ENCODE data around the gene PARN. TPM values are rescaled to one million over a fixed set of nuclear protein-coding genes. Genes with fewer than 3 reads are reported as not detected.
"Not testable (repeated sequence)": the region's sequence is repeated elsewhere in the genome, so short reads cannot be mapped to it uniquely, and the experiment has no call there.

Gene PARN
- total and polyA plus RNA-seq, 2 donors (not counting 1 experiment from before 2014, with no cell fraction given) = 26.7 to 32.9 TPM

DNA sequence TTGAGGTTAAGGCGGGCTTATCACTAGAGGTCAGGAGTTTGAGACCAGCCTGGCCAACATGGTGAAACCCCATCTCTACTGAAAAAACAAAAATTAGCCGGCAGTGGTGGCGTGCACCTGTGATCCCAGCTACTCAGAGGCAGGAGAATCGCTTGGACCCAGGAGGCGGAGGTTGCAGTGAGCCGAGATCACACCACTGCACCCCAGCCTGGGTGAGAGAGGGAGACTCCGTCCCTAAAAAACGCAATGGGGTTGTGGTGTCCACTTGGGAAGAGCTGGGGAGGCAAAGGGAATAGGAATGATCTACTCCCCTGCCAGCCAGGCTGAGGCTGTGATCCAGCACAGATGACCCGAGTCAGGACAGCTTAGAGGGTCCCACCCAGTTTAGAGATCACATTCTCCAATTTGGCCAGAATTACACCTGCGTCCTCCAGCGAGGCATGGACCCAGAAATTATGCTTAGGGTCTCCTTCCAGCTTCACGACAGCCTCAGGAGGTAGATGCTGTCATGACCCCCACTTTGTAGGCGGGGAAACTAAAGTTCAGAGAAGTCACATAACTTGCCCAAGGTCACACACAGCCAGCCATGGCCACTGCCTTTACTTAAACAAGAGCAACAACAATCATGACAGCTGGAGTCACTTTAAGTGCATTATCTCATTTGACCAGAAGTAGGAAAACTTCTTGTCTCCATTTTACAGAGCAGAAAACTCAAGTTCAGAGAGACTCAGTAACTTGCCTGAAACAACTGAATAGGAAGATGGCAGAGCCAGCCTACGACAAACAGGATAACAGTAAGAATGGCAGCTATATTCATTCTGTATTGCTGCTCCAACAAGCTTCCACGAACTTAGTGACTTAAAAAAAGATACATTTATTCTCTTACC lies 227.7 kb downstream of the PARN start:
- H3K27ac ChIP-seq (ENCODE audit: insufficient read depth, low read length); H4K20me1 ChIP-seq (ENCODE audit: control insufficient read depth, extremely low read depth, insufficient read depth, low read length); DNase-seq (ENCODE audit: low read depth in 2 of 2); H3K27me3 ChIP-seq (ENCODE audit: control insufficient read depth, insufficient read depth, low read length); H3K4me3 ChIP-seq (replicated peaks in 1 of 4; ENCODE audit: control extremely low read depth in 1 of 4, insufficient read depth in 1 of 4, low read depth in 3 of 4, low read length in 4 of 4); H3K9ac ChIP-seq (ENCODE audit: insufficient read depth, low read length); H2AFZ ChIP-seq (ENCODE audit: low read length); H3K4me1 ChIP-seq (ENCODE audit: control insufficient read depth, extremely low read depth, insufficient read depth, low read length); H3K4me2 ChIP-seq (ENCODE audit: extremely low read depth, insufficient read depth, low read length); H3K36me3 ChIP-seq (ENCODE audit: control insufficient read depth, insufficient read depth, low read length); H3K79me2 ChIP-seq (ENCODE audit: control insufficient read depth, insufficient read depth, low read length); H3K9me3 ChIP-seq (ENCODE audit: control insufficient read depth, insufficient read depth, low read depth, low read length): not testable (repeated sequence)

DNA sequence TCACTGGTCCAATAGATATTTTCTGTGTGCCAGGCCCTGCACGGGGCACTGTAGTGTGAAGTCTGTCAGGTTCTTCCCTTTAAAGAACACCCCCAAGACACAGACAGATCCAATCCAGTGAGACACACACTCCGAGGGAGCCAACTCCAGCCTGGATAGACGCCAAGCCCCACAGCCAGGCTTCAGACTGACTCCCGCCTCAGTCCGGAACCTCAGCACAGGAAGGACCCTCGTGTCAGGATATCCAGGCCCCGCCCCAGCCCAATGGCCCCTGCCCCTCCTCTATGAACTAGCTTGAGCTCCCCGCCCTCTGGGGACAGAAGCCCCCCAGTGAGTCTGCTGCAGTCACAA lies 228.4 kb downstream of the PARN start:
- not testable (repeated sequence) for H3K9ac ChIP-seq (ENCODE audit: insufficient read depth, low read length); H4K20me1 ChIP-seq (ENCODE audit: control insufficient read depth, extremely low read depth, insufficient read depth, low read length); H3K36me3 ChIP-seq (ENCODE audit: control insufficient read depth, insufficient read depth, low read length); H3K79me2 ChIP-seq (ENCODE audit: control insufficient read depth, insufficient read depth, low read length); H3K9me3 ChIP-seq (ENCODE audit: control insufficient read depth, insufficient read depth, low read depth, low read length); H3K27ac ChIP-seq (ENCODE audit: insufficient read depth, low read length); H3K4me1 ChIP-seq (ENCODE audit: control insufficient read depth, extremely low read depth, insufficient read depth, low read length); H3K4me2 ChIP-seq (ENCODE audit: extremely low read depth, insufficient read depth, low read length); H3K4me3 ChIP-seq (replicated peaks in 1 of 4; ENCODE audit: control extremely low read depth in 1 of 4, insufficient read depth in 1 of 4, low read depth in 3 of 4, low read length in 4 of 4); H3K27me3 ChIP-seq (ENCODE audit: control insufficient read depth, insufficient read depth, low read length); H2AFZ ChIP-seq (ENCODE audit: low read length)
- peak in 1 of 2 donors; percentile 32 for DNase-seq (ENCODE audit: low read depth in 2 of 2)

DNA sequence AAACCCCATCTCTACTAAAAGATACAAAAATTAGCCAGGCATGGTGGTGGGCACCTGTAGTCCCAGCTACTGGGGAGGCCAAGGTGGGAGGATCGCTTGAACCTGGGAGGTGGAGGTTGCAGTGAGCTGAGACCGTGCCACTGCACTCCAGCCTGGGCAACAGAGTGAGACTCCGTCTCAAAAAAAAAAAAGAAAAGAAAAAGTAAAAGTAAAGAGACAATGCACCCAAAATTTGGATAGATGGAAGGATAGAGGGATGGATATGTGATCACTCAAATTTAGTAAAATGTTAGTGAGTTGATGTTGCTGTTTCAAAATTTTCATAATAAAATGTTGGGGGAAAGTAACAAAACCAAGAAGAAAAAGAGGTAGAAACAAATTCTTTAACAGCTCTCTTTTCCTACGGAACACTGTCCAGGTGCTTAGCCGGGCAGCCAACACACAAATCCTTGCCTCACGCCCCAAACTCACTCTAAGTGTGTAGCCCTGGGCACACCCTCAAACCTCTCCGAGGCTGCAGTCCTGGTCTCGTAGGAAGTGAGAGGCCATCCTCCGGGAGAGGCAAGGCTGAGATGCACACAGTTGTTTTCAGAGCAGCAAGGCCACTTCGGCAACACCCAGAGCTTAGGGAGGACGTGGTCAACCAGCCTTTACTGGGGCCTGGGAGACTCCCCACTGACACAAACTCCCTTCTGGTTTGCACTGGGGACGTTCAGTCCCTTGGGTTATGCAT lies 228.9 kb downstream of the PARN start:
- not testable (repeated sequence) for H3K4me2 ChIP-seq (ENCODE audit: extremely low read depth, insufficient read depth, low read length); H3K9ac ChIP-seq (ENCODE audit: insufficient read depth, low read length); DNase-seq (ENCODE audit: low read depth in 2 of 2); H3K4me3 ChIP-seq (replicated peaks in 1 of 4; ENCODE audit: control extremely low read depth in 1 of 4, insufficient read depth in 1 of 4, low read depth in 3 of 4, low read length in 4 of 4); H4K20me1 ChIP-seq (ENCODE audit: control insufficient read depth, extremely low read depth, insufficient read depth, low read length); H3K27ac ChIP-seq (ENCODE audit: insufficient read depth, low read length); H3K9me3 ChIP-seq (ENCODE audit: control insufficient read depth, insufficient read depth, low read depth, low read length); H3K4me1 ChIP-seq (ENCODE audit: control insufficient read depth, extremely low read depth, insufficient read depth, low read length); H3K36me3 ChIP-seq (ENCODE audit: control insufficient read depth, insufficient read depth, low read length); H3K79me2 ChIP-seq (ENCODE audit: control insufficient read depth, insufficient read depth, low read length); H3K27me3 ChIP-seq (ENCODE audit: control insufficient read depth, insufficient read depth, low read length); H2AFZ ChIP-seq (ENCODE audit: low read length)

DNA sequence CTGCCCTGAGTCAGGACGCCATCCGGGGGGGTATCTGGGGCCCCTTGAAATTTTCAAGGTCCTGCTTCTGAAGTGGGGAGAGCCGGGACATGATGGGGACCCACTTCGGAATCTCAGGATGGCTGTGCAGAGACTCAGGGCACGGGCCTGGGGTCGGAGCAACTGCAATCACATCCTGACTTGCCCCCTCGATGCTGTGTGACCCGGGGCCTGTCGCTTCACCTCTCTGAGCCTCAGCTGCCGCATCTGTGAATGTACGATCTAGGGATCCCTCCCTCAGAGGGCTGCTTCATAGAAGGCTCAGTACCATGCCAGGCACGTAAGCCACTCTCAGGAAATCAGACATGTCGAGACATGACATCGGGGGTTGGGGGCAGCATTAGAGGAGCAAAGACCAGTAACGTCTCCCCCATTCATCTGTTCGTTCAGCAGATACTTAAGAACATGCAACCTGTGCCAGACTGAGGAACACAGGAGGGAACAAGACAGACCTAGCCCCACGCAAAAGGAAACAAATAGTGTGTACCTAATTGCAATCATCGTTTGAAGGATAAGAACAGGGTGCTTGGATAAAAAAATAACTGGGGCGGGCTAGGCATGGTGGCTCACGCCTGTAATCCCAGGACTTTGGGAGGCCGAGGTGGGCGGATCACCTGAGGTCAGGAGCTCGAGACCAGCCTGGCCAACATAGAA lies 229.6 kb downstream of the PARN start:
- Histone ChIP-seq H2AFZ (ENCODE audit: low read length) (no peak overlapping the region), H3K4me2 (ENCODE audit: extremely low read depth, insufficient read depth, low read length) (no peak overlapping the region), H3K36me3 (ENCODE audit: control insufficient read depth, insufficient read depth, low read length) (no peaks in the 10 kb centered on the region), H3K27me3 (ENCODE audit: control insufficient read depth, insufficient read depth, low read length) (no peaks in the 10 kb centered on the region), H4K20me1 (ENCODE audit: control insufficient read depth, extremely low read depth, insufficient read depth, low read length) (no peaks in the 10 kb centered on the region), H3K4me3 (replicated peaks in 1 of 4; ENCODE audit: control extremely low read depth in 1 of 4, insufficient read depth in 1 of 4, low read depth in 3 of 4, low read length in 4 of 4) (no peak overlapping the region), H3K4me1 (ENCODE audit: control insufficient read depth, extremely low read depth, insufficient read depth, low read length) (peaks cover 8% of the 10 kb centered on the region), H3K79me2 (ENCODE audit: control insufficient read depth, insufficient read depth, low read length) (no peaks in the 10 kb centered on the region), H3K9ac (ENCODE audit: insufficient read depth, low read length) (no peak overlapping the region), H3K27ac (ENCODE audit: insufficient read depth, low read length) (no peak overlapping the region), H3K9me3 (ENCODE audit: control insufficient read depth, insufficient read depth, low read depth, low read length) (no peaks in the 10 kb centered on the region)
- no peak for TF ChIP-seq EZH2 (IDR thresholded peaks at IDR 0.05; ENCODE audit: low read length, missing control alignments)
- TF ChIP-seq, protein P1, sequence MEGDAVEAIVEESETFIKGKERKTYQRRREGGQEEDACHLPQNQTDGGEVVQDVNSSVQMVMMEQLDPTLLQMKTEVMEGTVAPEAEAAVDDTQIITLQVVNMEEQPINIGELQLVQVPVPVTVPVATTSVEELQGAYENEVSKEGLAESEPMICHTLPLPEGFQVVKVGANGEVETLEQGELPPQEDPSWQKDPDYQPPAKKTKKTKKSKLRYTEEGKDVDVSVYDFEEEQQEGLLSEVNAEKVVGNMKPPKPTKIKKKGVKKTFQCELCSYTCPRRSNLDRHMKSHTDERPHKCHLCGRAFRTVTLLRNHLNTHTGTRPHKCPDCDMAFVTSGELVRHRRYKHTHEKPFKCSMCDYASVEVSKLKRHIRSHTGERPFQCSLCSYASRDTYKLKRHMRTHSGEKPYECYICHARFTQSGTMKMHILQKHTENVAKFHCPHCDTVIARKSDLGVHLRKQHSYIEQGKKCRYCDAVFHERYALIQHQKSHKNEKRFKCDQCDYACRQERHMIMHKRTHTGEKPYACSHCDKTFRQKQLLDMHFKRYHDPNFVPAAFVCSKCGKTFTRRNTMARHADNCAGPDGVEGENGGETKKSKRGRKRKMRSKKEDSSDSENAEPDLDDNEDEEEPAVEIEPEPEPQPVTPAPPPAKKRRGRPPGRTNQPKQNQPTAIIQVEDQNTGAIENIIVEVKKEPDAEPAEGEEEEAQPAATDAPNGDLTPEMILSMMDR (conservative IDR thresholded peaks at IDR 0.05 in 1 of 2, IDR thresholded peaks at IDR 0.05 in 1 of 2; ENCODE audit: low read depth in 1 of 2, low read length in 2 of 2) = no peak
- DNase-seq (ENCODE audit: low read depth in 2 of 2) = no peak
